ENCODE data around the gene TIAM2. TPM values are rescaled to one million over a fixed set of nuclear protein-coding genes. Genes with fewer than 3 reads are reported as not detected.

The TIAM2 gene
- total and polyA plus RNA-seq, 12 donors = 4.3 to 22.5 (median 11.8) TPM

DNA sequence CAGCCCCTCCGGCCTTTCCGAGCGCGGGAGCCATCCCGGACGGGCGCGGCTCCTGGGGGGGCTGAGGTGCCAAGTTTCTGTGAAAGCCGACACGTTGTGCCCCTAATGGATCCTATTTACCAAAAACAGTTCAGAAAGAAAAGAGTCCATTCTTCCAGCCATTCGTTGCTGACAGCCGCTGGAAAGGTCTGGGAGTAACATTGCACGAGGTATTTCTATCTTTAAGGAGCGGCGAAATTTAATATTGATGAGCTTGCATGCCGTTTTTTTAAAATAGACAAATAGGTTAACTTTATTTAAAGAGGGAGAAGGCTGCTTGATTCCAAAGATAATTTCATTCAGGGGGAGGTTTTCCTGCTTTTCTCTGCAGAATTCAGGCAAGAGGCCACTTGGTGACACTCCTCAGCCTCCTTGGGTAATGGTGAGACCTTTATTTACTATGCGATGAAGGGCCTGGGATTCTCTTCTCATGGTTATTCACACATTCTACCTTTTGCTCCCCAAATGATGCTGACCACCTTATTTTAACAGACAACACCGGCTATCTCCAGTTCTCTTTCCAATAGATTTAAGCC lies 988 bp downstream of the TIAM2 start:
- ATAC-seq (peak in 1 of 8 donors; percentile 12), DNase-seq (no peak)
- H3K9me3 ChIP-seq = no peaks in the 10 kb centered on the region
- peak overlapping the region in 2 of 10 donors; percentile 19 to 30 for H3K27ac ChIP-seq
- TF ChIP-seq, protein P1, sequence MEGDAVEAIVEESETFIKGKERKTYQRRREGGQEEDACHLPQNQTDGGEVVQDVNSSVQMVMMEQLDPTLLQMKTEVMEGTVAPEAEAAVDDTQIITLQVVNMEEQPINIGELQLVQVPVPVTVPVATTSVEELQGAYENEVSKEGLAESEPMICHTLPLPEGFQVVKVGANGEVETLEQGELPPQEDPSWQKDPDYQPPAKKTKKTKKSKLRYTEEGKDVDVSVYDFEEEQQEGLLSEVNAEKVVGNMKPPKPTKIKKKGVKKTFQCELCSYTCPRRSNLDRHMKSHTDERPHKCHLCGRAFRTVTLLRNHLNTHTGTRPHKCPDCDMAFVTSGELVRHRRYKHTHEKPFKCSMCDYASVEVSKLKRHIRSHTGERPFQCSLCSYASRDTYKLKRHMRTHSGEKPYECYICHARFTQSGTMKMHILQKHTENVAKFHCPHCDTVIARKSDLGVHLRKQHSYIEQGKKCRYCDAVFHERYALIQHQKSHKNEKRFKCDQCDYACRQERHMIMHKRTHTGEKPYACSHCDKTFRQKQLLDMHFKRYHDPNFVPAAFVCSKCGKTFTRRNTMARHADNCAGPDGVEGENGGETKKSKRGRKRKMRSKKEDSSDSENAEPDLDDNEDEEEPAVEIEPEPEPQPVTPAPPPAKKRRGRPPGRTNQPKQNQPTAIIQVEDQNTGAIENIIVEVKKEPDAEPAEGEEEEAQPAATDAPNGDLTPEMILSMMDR (IDR thresholded peaks at IDR 0.05) = no peak
- intact Hi-C loops (cut with DNase I) = no loop called here
- 14% methylated on average over 18 of the region's 18 CpGs for WGBS, 2 donors
- H3K4me3 ChIP-seq = peak overlapping the region; percentile 23 to 66 (median 58)
- no peaks in the 10 kb centered on the region for H3K36me3 ChIP-seq
- H3K4me1 ChIP-seq = peaks cover 0 to 11% (median 7%) of the 10 kb centered on the region in 9 donors
- peaks cover 0 to 48% (median 23%) of the 10 kb centered on the region in 7 donors for H3K27me3 ChIP-seq

DNA sequence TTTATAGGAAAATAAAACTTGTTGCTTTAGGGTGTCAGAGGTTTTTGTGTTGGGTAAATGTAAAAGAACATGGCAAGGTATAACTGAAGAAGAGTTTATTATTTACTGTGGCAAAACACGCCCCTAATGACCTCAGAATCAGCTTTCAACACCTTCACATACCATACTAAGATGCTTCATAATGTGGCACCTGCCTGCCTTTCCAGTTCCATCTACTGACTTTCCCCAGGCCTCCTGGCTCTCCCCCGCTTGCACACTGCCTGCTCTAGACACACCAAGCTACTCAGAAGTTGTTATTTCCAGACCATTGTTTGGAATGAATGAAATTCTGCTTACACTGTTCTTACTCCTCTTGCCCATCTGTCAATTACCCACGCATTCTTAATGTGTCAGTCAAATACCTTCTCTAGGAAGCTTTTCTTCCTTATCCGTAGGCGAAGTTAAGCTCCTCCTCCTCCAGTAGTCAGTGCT lies 1.8 kb downstream of the TIAM2 start:
- DNase-seq = no peak
- no peak overlapping the region for H3K4me3 ChIP-seq
- no peaks in the 10 kb centered on the region for H3K9me3 ChIP-seq
- no peak overlapping the region for H3K27ac ChIP-seq
- TF ChIP-seq, protein P1 (IDR thresholded peaks at IDR 0.05) = no peak
- no peak for ATAC-seq
- intact Hi-C loops (cut with DNase I) = no loop called here
- H3K4me1 ChIP-seq = peaks cover 0 to 11% (median 7%) of the 10 kb centered on the region in 9 donors
- WGBS, 2 donors = 87% methylated on average over 5 of the region's 5 CpGs
- no peaks in the 10 kb centered on the region for H3K36me3 ChIP-seq
- H3K27me3 ChIP-seq = peaks cover 0 to 48% (median 26%) of the 10 kb centered on the region in 7 donors

DNA sequence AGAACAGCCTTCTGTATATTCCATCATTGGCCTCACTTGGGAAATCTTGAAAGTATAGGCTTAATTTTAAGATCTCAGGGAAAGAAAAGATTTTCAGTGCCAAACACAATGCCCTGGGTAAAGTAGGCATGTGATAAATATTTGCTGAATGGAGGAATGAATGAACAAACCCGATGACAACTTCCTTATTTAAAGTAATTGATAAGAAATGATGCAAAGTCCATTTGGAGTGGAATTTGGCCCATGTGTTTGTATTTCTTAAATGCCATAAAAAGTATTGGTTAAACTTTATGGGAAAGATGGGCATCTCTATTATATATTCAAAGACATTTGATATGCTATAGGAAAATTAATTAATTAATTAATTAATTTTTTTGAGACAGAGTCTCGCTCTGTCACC lies 3.7 kb downstream of the TIAM2 start:
- 94 to 95% methylated on average over 2 of the region's 2 CpGs for WGBS, 2 donors
- intact Hi-C loops (cut with DNase I) = no loop called here
- Histone ChIP-seq H3K4me3 (no peak overlapping the region), H3K27ac (no peak overlapping the region), H3K4me1 (peaks cover 0 to 11% (median 7%) of the 10 kb centered on the region in 9 donors), H3K27me3 (peaks cover 0 to 47% (median 26%) of the 10 kb centered on the region in 7 donors), H3K9me3 (no peaks in the 10 kb centered on the region), H3K36me3 (no peaks in the 10 kb centered on the region)
- DNase-seq (no peak), ATAC-seq (no peak)
- TF ChIP-seq, protein P1 (IDR thresholded peaks at IDR 0.05) = no peak

DNA sequence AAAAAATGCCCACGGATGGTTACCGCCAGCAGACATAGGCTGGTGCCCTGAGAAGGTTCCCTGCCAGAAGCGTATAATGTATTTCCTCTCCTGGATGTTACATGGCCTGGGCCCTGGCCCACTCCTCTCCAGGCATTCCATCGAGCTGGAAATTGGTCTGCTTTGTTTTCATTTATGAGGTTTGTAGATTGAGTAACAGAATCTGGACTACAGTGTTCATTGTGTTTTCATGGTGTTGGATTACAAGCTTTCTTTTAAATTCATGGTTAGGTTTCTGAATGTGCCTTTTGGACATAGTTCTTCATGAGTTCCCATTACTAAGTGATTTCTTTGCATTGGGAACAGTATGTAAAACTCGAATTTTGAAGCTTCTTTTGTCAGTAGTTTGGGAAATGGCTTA lies 6.4 kb downstream of the TIAM2 start:
- Histone ChIP-seq H3K27ac (no peak overlapping the region), H3K4me1 (peaks cover 0 to under 1% (median 0%) of the 10 kb centered on the region in 9 donors), H3K9me3 (no peaks in the 10 kb centered on the region), H3K36me3 (no peaks in the 10 kb centered on the region), H3K4me3 (no peak overlapping the region), H3K27me3 (peaks cover 0 to 24% (median 20%) of the 10 kb centered on the region in 7 donors)
- WGBS, 2 donors = 78 to 88% methylated on average over 5 of the region's 5 CpGs
- intact Hi-C loops (cut with DNase I) = no loop called here
- no peak for ATAC-seq
- no peak for DNase-seq
- TF ChIP-seq, protein P1 (IDR thresholded peaks at IDR 0.05) = no peak
